Mucosa of rectum (tissue), 2 donors: Measurements from ENCODE around the gene SIGLEC1.

ENCODE experiments used
- H3K27ac ChIP-seq, 2 donors: one replicate each; pipeline ENCODE4 v1.7.0; 2013; ENCODE audit warnings: inconsistent platforms in 2 of 2, low read depth in 2 of 2, low read length in 2 of 2
- H3K27me3 ChIP-seq, 2 donors: one replicate each; pipeline ENCODE4 v1.7.0; 2013; ENCODE audit warnings: low read length in 2 of 2; ENCODE audit not compliant: control insufficient read depth in 2 of 2, insufficient read depth in 2 of 2
- H3K36me3 ChIP-seq, 2 donors: one replicate each; pipeline ENCODE4 v1.7.0; 2013; ENCODE audit warnings: low read length in 2 of 2; ENCODE audit not compliant: control insufficient read depth in 2 of 2, insufficient read depth in 2 of 2
- H3K4me1 ChIP-seq, 2 donors: one replicate each; pipeline ENCODE4 v1.7.0; 2013; ENCODE audit warnings: low read length in 2 of 2, mild to moderate bottlenecking in 1 of 2; ENCODE audit not compliant: control insufficient read depth in 2 of 2, insufficient read depth in 2 of 2
- H3K4me3 ChIP-seq, 2 donors: one replicate each; pipeline ENCODE4 v1.7.0; 2013; ENCODE audit warnings: low read length in 2 of 2
- H3K9ac ChIP-seq, 2 donors: one replicate each; pipeline ENCODE4 v1.7.0; 2013; ENCODE audit warnings: low read length in 2 of 2, low read depth in 1 of 2, mild to moderate bottlenecking in 1 of 2
- H3K9me3 ChIP-seq, 2 donors: one replicate each; pipeline ENCODE4 v1.7.0; 2013; ENCODE audit warnings: low read length in 2 of 2; ENCODE audit not compliant: control insufficient read depth in 2 of 2
- donor health status: healthy.
- donor health status: Normal muscosa, but diverticular disease.

SIGLEC1 gene

GRCh38 chr20:3704087-3704486 lies 8.3 kb downstream of the SIGLEC1 start:
- Histone ChIP-seq H3K27me3 (no peaks in the 10 kb centered on the region), H3K27ac (no peak overlapping the region), H3K36me3 (no peaks in the 10 kb centered on the region), H3K4me1 (no peaks in the 10 kb centered on the region), H3K9me3 (no peaks in the 10 kb centered on the region), H3K9ac (no peak overlapping the region), H3K4me3 (no peak overlapping the region)

GRCh38 chr20:3702611-3703391 lies 9.6 kb downstream of the SIGLEC1 start:
- Histone ChIP-seq H3K9me3 (no peaks in the 10 kb centered on the region), H3K4me1 (no peaks in the 10 kb centered on the region), H3K27me3 (no peaks in the 10 kb centered on the region), H3K9ac (no peak overlapping the region), H3K27ac (no peak overlapping the region), H3K4me3 (no peak overlapping the region), H3K36me3 (no peaks in the 10 kb centered on the region)

GRCh38 chr20:3701061-3701998 lies 11.1 kb downstream of the SIGLEC1 start:
- no peaks in the 10 kb centered on the region for H3K9me3 ChIP-seq
- H3K27ac ChIP-seq: no peak overlapping the region
- no peak overlapping the region for H3K9ac ChIP-seq
- no peaks in the 10 kb centered on the region for H3K36me3 ChIP-seq
- H3K27me3 ChIP-seq: no peaks in the 10 kb centered on the region
- H3K4me1 ChIP-seq: no peaks in the 10 kb centered on the region
- H3K4me3 ChIP-seq: no peak overlapping the region

GRCh38 chr20:3699037-3699436 lies 13.4 kb downstream of the SIGLEC1 start:
- H3K4me1 ChIP-seq: no peaks in the 10 kb centered on the region
- no peak overlapping the region for H3K27ac ChIP-seq
- no peaks in the 10 kb centered on the region for H3K9me3 ChIP-seq
- no peaks in the 10 kb centered on the region for H3K27me3 ChIP-seq
- H3K4me3 ChIP-seq: no peak overlapping the region
- H3K36me3 ChIP-seq: no peaks in the 10 kb centered on the region
- no peak overlapping the region for H3K9ac ChIP-seq

GRCh38 chr20:3698591-3699001 lies 13.8 kb downstream of the SIGLEC1 start:
- Histone ChIP-seq H3K27ac (no peak overlapping the region), H3K36me3 (no peaks in the 10 kb centered on the region), H3K27me3 (no peaks in the 10 kb centered on the region), H3K9ac (no peak overlapping the region), H3K4me3 (no peak overlapping the region), H3K9me3 (no peaks in the 10 kb centered on the region), H3K4me1 (no peaks in the 10 kb centered on the region)

GRCh38 chr20:3697588-3698305 lies 14.7 kb downstream of the SIGLEC1 start:
- Histone ChIP-seq H3K9me3 (no peaks in the 10 kb centered on the region), H3K36me3 (no peaks in the 10 kb centered on the region), H3K4me3 (no peak overlapping the region)

GRCh38 chr20:3696745-3697587 lies 15.4 kb downstream of the SIGLEC1 start:
- no peaks in the 10 kb centered on the region for H3K4me1 ChIP-seq
- H3K4me3 ChIP-seq: no peak overlapping the region
- H3K27me3 ChIP-seq: no peaks in the 10 kb centered on the region
- H3K36me3 ChIP-seq: no peaks in the 10 kb centered on the region
- no peak overlapping the region for H3K9ac ChIP-seq
- no peaks in the 10 kb centered on the region for H3K9me3 ChIP-seq
- no peak overlapping the region for H3K27ac ChIP-seq

More at GRCh38 chr20:3697588-3698305, 14.7 kb downstream of the SIGLEC1 start:
- Histone ChIP-seq H3K27ac (no peak overlapping the region), H3K4me1 (no peaks in the 10 kb centered on the region), H3K27me3 (no peaks in the 10 kb centered on the region), H3K9ac (no peak overlapping the region)

GRCh38 chr20:3696200-3696599 lies 16.2 kb downstream of the SIGLEC1 start:
- H3K4me3 ChIP-seq: no peak overlapping the region
- H3K4me1 ChIP-seq: no peaks in the 10 kb centered on the region
- H3K9me3 ChIP-seq: no peaks in the 10 kb centered on the region
- no peaks in the 10 kb centered on the region for H3K27me3 ChIP-seq
- H3K9ac ChIP-seq: no peak overlapping the region
- H3K27ac ChIP-seq: no peak overlapping the region
- H3K36me3 ChIP-seq: no peaks in the 10 kb centered on the region

- Histone ChIP-seq H3K4me3 (no peak overlapping the region), H3K36me3 (no peaks in the 10 kb centered on the region), H3K27ac (no peak overlapping the region), H3K4me1 (no peaks in the 10 kb centered on the region), H3K9me3 (no peaks in the 10 kb centered on the region), H3K27me3 (no peaks in the 10 kb centered on the region), H3K9ac (no peak overlapping the region)
Observed at GRCh38 chr20:3694864-3695263, 17.5 kb downstream of the SIGLEC1 start.
